H1 (cell line): ENCODE data around the gene HRH3. TPM values are rescaled to one million over a fixed set of nuclear protein-coding genes. Genes with fewer than 3 reads are reported as not detected.

Source experiments
- CBX8 ChIP-seq: fragments of 300-800, 300-1000 bp; sonication (generic); IDR thresholded peaks from 2 replicates; pipeline ENCODE4 v1.7.1; 2016; ENCODE audit warnings: low read depth, low read length, borderline replicate concordance
- CHD1 ChIP-seq: IDR thresholded peaks from 2 replicates; pipeline ENCODE4 v1.6.1; 2012; ENCODE audit warnings: low read depth, low read length, improper control_type of control experiment
- CREB1 ChIP-seq: IDR thresholded peaks from 2 replicates; pipeline ENCODE4 v1.6.1; 2012; ENCODE audit warnings: inconsistent platforms
- CTBP2 ChIP-seq: IDR thresholded peaks from 2 replicates; pipeline ENCODE4 v1.7.0; 2011; ENCODE audit warnings: borderline replicate concordance, mild to moderate bottlenecking, moderate library complexity, mixed read lengths, low read length; ENCODE audit not compliant: insufficient read depth, insufficient read length
- EP300 ChIP-seq, 2 experiments: IDR thresholded peaks; 1 replicate in 1 of 2; 2 replicates in 1 of 2; pipeline ENCODE4 v1.6.1; 2011 to 2012; ENCODE audit warnings: low read depth in 2 of 2, low read length in 2 of 2, mild to moderate bottlenecking in 2 of 2, borderline replicate concordance in 1 of 2, inconsistent platforms in 1 of 2, moderate library complexity in 1 of 2
- FOSL1 ChIP-seq: IDR thresholded peaks from 2 replicates; pipeline ENCODE4 v1.6.1; 2011; ENCODE audit warnings: mild to moderate bottlenecking, low read depth, low read length, moderate library complexity; ENCODE audit not compliant: insufficient read depth
- JUN ChIP-seq: IDR thresholded peaks from 2 replicates; pipeline ENCODE4 v1.6.1; 2011; ENCODE audit warnings: low read depth, mild to moderate bottlenecking, improper control_type of control experiment, low read length
- JUND ChIP-seq: IDR thresholded peaks from 2 replicates; pipeline ENCODE4 v1.6.1; 2011; ENCODE audit warnings: mild to moderate bottlenecking, improper control_type of control experiment, low read length
- KDM4A ChIP-seq: IDR thresholded peaks from one replicate; pipeline ENCODE4 v1.7.1; 2012; ENCODE audit warnings: low read depth, mild to moderate bottlenecking, moderate library complexity, low read length, inconsistent platforms; ENCODE audit not compliant: severe bottlenecking
- NRF1 ChIP-seq: IDR thresholded peaks from 2 replicates; pipeline ENCODE4 v1.6.1; 2011; ENCODE audit warnings: mild to moderate bottlenecking, low read depth, low read length, improper control_type of control experiment
- TAF7 ChIP-seq: optimal IDR thresholded peaks from 2 replicates; pipeline ENCODE3; 2011; ENCODE audit warnings: low read depth, mild to moderate bottlenecking, inconsistent platforms, low read length, moderate library complexity, borderline replicate concordance
- polyA plus RNA-seq, 7 experiments: library from polyadenylated mRNA; depleted of rRNA in 3 of 7; stranded (reverse) in 5 of 7; unstranded in 2 of 7; fragments of >200 nt in 5 of 7; fragments of 200-250 nt in 2 of 7; gene quantifications; 1 replicate in 5 of 7; 2 replicates in 1 of 7; 4 replicates in 1 of 7; pipeline versions ENCODE4 v1.2.1 to v1.2.3, GENCODE V29; 2011 to 2013; ENCODE audit warnings: missing spikeins in 2 of 7, mixed read lengths in 2 of 7
- total RNA-seq: library from RNA; stranded (reverse); fragmentation: NEBNext Ultra II Directional; extraction: Animal tissue kit (Norgen Biotek cat#: 25700); gene quantifications from 2 replicates; pipeline ENCODE4 v1.2.1, GENCODE V29; 2021
- TF ChIP-seq, protein P1 (sequence below): IDR thresholded peaks from 2 replicates; pipeline ENCODE4 v1.6.1; 2012; ENCODE audit warnings: low read length, inconsistent platforms
- TF ChIP-seq, protein P2 (sequence below): IDR thresholded peaks from 2 replicates; pipeline ENCODE4 v1.6.1; 2011; ENCODE audit warnings: low read length, improper control_type of control experiment
- TF ChIP-seq, protein P3 (sequence below), 3 experiments: IDR thresholded peaks; 1 replicate in 2 of 3; 2 replicates in 1 of 3; pipeline versions ENCODE4 v1.5.1 to v1.6.1; 2011; ENCODE audit warnings: low read length in 3 of 3, mild to moderate bottlenecking in 3 of 3, inconsistent platforms in 2 of 3, low read depth in 1 of 3, moderate library complexity in 1 of 3; ENCODE audit not compliant: insufficient read depth in 1 of 3; ENCODE audit errors: control extremely low read depth in 1 of 3

Gene HRH3
- total and polyA plus RNA-seq, 2 of the 8 experiments (the other 6 are each of a cell fraction or from before 2014, with no cell fraction given), result 2.0 to 4.5 TPM

DNA sequence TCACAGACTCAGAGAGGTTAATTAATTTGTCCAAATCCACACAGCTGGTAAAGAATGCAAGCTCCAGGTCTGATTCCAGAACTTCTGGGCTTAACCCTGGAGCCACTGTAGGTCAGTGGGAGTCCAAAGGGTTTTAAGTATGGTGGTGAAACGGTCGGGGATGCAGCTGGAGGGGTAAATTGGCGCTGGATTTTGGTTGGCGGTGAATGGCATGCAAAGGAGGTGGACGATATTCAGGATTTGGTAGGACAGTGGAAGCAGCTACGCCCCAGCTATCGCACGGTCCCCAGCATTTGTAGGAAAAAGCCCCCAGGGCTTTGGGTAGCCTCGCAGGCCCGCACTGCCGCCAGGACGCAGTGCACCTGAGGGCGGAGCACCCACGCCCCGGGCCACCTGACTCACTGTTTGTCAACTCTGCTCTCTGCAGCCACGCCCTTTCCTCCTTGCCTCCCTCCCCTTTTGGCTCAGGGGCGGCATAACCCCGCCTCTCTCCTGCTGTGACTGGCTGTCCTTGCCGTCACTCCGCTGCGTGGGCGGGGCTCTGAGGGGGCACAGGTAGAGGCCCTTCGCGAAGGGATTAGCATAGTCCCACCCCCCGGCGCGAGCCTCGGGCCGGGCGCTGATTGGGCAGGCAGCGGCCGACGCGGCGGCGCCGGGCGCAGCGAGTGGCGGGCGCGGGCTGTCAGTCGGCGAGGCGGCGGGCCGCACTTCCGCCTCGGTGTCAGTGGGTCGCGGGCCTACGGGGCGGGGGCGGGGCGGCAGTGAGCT is 17.9 kb upstream of the HRH3 start, which contains the start of gene OSBPL2 (continued):
- TF ChIP-seq, protein P1, sequence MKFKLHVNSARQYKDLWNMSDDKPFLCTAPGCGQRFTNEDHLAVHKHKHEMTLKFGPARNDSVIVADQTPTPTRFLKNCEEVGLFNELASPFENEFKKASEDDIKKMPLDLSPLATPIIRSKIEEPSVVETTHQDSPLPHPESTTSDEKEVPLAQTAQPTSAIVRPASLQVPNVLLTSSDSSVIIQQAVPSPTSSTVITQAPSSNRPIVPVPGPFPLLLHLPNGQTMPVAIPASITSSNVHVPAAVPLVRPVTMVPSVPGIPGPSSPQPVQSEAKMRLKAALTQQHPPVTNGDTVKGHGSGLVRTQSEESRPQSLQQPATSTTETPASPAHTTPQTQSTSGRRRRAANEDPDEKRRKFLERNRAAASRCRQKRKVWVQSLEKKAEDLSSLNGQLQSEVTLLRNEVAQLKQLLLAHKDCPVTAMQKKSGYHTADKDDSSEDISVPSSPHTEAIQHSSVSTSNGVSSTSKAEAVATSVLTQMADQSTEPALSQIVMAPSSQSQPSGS, result no peak
- TF ChIP-seq KDM4A, result no peak
- TF ChIP-seq CBX8, result no peak
- no peak for TF ChIP-seq CHD1
- TF ChIP-seq JUND, result no peak
- no peak for TF ChIP-seq CTBP2
- no peak for TF ChIP-seq TAF7
- TF ChIP-seq CREB1, result peak; percentile 81
- no peak for TF ChIP-seq NRF1
- TF ChIP-seq EP300 (IDR thresholded peaks at IDR 0.05; ENCODE audit: borderline replicate concordance in 1 of 2, low read depth in 2 of 2, low read length in 2 of 2), result no peak
- TF ChIP-seq FOSL1, result peak; percentile 82; the same call in 1 of the 2 replicates
- TF ChIP-seq JUN, result no peak
- TF ChIP-seq, protein P2, sequence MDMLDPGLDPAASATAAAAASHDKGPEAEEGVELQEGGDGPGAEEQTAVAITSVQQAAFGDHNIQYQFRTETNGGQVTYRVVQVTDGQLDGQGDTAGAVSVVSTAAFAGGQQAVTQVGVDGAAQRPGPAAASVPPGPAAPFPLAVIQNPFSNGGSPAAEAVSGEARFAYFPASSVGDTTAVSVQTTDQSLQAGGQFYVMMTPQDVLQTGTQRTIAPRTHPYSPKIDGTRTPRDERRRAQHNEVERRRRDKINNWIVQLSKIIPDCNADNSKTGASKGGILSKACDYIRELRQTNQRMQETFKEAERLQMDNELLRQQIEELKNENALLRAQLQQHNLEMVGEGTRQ, result peak; percentile 73
- TF ChIP-seq, protein P3, sequence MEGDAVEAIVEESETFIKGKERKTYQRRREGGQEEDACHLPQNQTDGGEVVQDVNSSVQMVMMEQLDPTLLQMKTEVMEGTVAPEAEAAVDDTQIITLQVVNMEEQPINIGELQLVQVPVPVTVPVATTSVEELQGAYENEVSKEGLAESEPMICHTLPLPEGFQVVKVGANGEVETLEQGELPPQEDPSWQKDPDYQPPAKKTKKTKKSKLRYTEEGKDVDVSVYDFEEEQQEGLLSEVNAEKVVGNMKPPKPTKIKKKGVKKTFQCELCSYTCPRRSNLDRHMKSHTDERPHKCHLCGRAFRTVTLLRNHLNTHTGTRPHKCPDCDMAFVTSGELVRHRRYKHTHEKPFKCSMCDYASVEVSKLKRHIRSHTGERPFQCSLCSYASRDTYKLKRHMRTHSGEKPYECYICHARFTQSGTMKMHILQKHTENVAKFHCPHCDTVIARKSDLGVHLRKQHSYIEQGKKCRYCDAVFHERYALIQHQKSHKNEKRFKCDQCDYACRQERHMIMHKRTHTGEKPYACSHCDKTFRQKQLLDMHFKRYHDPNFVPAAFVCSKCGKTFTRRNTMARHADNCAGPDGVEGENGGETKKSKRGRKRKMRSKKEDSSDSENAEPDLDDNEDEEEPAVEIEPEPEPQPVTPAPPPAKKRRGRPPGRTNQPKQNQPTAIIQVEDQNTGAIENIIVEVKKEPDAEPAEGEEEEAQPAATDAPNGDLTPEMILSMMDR (IDR thresholded peaks at IDR 0.05; ENCODE audit: control extremely low read depth in 1 of 3, insufficient read depth in 1 of 3, low read depth in 1 of 3, low read length in 3 of 3), result no peak
